ENCODE data around the gene NRG3.

DNA sequence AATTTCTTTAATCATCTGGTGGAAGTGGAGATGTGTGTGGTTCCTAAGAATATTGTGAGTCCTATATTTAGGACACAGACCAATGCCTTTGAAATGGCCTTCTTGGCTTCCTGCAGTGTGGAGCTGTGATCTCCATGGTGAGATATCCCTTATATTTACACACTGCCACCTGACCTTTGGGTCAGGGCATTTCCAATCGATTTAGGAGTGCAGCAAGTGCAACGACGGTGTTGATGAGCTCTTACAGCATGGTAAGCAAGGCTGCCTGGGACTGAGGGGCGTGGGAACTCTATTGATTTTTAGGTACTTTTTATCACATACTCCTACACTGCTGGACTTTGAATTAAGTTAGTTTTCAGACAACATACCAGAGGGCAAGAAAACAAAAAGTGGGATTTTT lies 146.0 kb downstream of the NRG3 start:
- TF ChIP-seq, protein P1, sequence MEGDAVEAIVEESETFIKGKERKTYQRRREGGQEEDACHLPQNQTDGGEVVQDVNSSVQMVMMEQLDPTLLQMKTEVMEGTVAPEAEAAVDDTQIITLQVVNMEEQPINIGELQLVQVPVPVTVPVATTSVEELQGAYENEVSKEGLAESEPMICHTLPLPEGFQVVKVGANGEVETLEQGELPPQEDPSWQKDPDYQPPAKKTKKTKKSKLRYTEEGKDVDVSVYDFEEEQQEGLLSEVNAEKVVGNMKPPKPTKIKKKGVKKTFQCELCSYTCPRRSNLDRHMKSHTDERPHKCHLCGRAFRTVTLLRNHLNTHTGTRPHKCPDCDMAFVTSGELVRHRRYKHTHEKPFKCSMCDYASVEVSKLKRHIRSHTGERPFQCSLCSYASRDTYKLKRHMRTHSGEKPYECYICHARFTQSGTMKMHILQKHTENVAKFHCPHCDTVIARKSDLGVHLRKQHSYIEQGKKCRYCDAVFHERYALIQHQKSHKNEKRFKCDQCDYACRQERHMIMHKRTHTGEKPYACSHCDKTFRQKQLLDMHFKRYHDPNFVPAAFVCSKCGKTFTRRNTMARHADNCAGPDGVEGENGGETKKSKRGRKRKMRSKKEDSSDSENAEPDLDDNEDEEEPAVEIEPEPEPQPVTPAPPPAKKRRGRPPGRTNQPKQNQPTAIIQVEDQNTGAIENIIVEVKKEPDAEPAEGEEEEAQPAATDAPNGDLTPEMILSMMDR (IDR thresholded peaks at IDR 0.05), result no peak
- TF ChIP-seq POLR2A (IDR thresholded peaks at IDR 0.05), result no peak
- no peak for TF ChIP-seq POLR2AphosphoS5 (IDR thresholded peaks at IDR 0.05)

All from prostate gland (tissue), 2 donors.